ENCODE data around the gene FAM120A.

FAM120A gene

GRCh38 chr9:93416530-93417235, 34.8 kb upstream of the FAM120A start:
- Histone ChIP-seq H3K27me3 (peaks cover 0 to 15% of the 10 kb centered on the region in 2 donors), H3K27ac (no peak overlapping the region), H3K36me3 (no peaks in the 10 kb centered on the region), H3K9me3 (peaks cover 8 to 34% (median 31%) of the 10 kb centered on the region in 3 donors), H3K4me1 (no peaks in the 10 kb centered on the region), H3K4me3 (no peak overlapping the region)
- no peak for TF ChIP-seq CTCF (IDR thresholded peaks at IDR 0.05)
- intact Hi-C loops (cut with DNase I; ENCODE audit: low total_unique reads) = no loop called here
- no peak for DNase-seq

- no peak for TF ChIP-seq CTCF (IDR thresholded peaks at IDR 0.05)
- Histone ChIP-seq H3K9me3 (peaks cover 8 to 34% (median 31%) of the 10 kb centered on the region in 3 donors), H3K4me1 (no peaks in the 10 kb centered on the region), H3K27me3 (peaks cover 0 to 15% of the 10 kb centered on the region in 2 donors), H3K36me3 (no peaks in the 10 kb centered on the region), H3K4me3 (no peak overlapping the region), H3K27ac (no peak overlapping the region)
- intact Hi-C loops (cut with DNase I; ENCODE audit: low total_unique reads) = no loop called here
- DNase-seq = no peak
Measured at GRCh38 chr9:93417538-93417937, 33.9 kb upstream of the FAM120A start.

GRCh38 chr9:93419023-93419422, 32.5 kb upstream of the FAM120A start:
- no peak for DNase-seq
- H3K9me3 ChIP-seq = peaks cover 8 to 34% (median 31%) of the 10 kb centered on the region in 3 donors
- H3K27ac ChIP-seq = no peak overlapping the region
- peaks cover 0 to 15% of the 10 kb centered on the region in 2 donors for H3K27me3 ChIP-seq
- H3K4me3 ChIP-seq = no peak overlapping the region
- H3K36me3 ChIP-seq = no peaks in the 10 kb centered on the region
- intact Hi-C loops (cut with DNase I; ENCODE audit: low total_unique reads) = no loop called here
- H3K4me1 ChIP-seq = no peaks in the 10 kb centered on the region
- TF ChIP-seq CTCF (IDR thresholded peaks at IDR 0.05) = no peak

- H3K36me3 ChIP-seq = no peaks in the 10 kb centered on the region
- intact Hi-C loops (cut with DNase I; ENCODE audit: low total_unique reads) = loop anchor here (10.0 kb wide), 1 partner anchor 62 kb away; no protein-coding TSS in a partner anchor
- no peak for DNase-seq
- peaks cover 5 to 24% (median 16%) of the 10 kb centered on the region in 3 donors for H3K9me3 ChIP-seq
- H3K27ac ChIP-seq = no peak overlapping the region
- H3K4me3 ChIP-seq = no peak overlapping the region
- peaks cover 0 to 4% of the 10 kb centered on the region in 2 donors for H3K27me3 ChIP-seq
- no peaks in the 10 kb centered on the region for H3K4me1 ChIP-seq
- no peak for TF ChIP-seq CTCF (IDR thresholded peaks at IDR 0.05)
Measured at GRCh38 chr9:93422977-93423616, 28.4 kb upstream of the FAM120A start.

GRCh38 chr9:93427655-93428379, 23.7 kb upstream of the FAM120A start:
- H3K27ac ChIP-seq = no peak overlapping the region
- no peaks in the 10 kb centered on the region for H3K4me1 ChIP-seq
- H3K36me3 ChIP-seq = no peaks in the 10 kb centered on the region
- H3K9me3 ChIP-seq = peaks cover 0 to 5% (median 0%) of the 10 kb centered on the region in 3 donors
- intact Hi-C loops (cut with DNase I; ENCODE audit: low total_unique reads) = loop anchor here (10.0 kb wide), 1 partner anchor 57 kb away; no protein-coding TSS in a partner anchor
- no peak for DNase-seq
- H3K27me3 ChIP-seq = no peaks in the 10 kb centered on the region
- TF ChIP-seq CTCF (IDR thresholded peaks at IDR 0.05) = no peak
- H3K4me3 ChIP-seq = no peak overlapping the region
